Measurements from ENCODE around the gene TMEM179B. TPM values are rescaled to one million over a fixed set of nuclear protein-coding genes. Genes with fewer than 3 reads are reported as not detected.

The TMEM179B gene
- total and polyA plus RNA-seq, 2 of the 13 experiments (the other 11 are each of a cell fraction or from before 2014, with no cell fraction given) = 24.8 to 25.7 TPM

DNA sequence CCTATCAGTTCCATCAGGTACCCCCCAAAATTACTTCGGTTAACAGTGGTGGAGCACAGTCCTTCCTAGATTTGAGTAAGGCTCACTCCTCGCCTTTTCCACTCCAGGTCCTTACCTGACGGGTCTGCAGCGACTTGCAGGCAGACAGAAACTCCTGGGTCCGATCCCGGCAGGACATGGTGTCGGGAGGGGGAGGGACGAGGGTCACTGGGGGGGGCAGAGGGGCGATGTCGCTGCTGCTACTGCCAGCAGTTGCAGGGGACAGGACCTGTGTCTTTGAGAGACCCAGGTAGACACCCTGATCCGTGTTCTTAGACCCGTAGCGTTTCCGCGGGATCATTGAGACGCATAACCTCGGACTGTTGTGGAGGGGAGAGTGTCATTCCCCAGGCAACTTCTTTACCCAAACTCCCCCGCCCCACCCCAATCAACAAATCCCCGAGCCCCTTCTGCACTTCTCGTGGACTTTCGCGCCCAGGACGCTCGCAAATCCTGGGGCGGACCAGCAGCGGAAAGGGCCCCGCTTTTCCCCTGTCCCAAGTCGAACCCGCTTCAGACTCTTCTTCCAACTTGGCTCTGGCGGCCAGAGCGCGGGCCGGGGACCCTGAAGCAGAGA lies 43.8 kb downstream of the TMEM179B start (continued):
- TF ChIP-seq, protein P1, sequence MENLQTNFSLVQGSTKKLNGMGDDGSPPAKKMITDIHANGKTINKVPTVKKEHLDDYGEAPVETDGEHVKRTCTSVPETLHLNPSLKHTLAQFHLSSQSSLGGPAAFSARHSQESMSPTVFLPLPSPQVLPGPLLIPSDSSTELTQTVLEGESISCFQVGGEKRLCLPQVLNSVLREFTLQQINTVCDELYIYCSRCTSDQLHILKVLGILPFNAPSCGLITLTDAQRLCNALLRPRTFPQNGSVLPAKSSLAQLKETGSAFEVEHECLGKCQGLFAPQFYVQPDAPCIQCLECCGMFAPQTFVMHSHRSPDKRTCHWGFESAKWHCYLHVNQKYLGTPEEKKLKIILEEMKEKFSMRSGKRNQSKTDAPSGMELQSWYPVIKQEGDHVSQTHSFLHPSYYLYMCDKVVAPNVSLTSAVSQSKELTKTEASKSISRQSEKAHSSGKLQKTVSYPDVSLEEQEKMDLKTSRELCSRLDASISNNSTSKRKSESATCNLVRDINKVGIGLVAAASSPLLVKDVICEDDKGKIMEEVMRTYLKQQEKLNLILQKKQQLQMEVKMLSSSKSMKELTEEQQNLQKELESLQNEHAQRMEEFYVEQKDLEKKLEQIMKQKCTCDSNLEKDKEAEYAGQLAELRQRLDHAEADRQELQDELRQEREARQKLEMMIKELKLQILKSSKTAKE (CRISPR knock-in tag; IDR thresholded peaks at IDR 0.05; ENCODE audit: borderline replicate concordance) = no peak
- TF ChIP-seq ZNF562 (CRISPR knock-in tag; IDR thresholded peaks at IDR 0.05; ENCODE audit: borderline replicate concordance) = no peak
- TF ChIP-seq, protein P2, sequence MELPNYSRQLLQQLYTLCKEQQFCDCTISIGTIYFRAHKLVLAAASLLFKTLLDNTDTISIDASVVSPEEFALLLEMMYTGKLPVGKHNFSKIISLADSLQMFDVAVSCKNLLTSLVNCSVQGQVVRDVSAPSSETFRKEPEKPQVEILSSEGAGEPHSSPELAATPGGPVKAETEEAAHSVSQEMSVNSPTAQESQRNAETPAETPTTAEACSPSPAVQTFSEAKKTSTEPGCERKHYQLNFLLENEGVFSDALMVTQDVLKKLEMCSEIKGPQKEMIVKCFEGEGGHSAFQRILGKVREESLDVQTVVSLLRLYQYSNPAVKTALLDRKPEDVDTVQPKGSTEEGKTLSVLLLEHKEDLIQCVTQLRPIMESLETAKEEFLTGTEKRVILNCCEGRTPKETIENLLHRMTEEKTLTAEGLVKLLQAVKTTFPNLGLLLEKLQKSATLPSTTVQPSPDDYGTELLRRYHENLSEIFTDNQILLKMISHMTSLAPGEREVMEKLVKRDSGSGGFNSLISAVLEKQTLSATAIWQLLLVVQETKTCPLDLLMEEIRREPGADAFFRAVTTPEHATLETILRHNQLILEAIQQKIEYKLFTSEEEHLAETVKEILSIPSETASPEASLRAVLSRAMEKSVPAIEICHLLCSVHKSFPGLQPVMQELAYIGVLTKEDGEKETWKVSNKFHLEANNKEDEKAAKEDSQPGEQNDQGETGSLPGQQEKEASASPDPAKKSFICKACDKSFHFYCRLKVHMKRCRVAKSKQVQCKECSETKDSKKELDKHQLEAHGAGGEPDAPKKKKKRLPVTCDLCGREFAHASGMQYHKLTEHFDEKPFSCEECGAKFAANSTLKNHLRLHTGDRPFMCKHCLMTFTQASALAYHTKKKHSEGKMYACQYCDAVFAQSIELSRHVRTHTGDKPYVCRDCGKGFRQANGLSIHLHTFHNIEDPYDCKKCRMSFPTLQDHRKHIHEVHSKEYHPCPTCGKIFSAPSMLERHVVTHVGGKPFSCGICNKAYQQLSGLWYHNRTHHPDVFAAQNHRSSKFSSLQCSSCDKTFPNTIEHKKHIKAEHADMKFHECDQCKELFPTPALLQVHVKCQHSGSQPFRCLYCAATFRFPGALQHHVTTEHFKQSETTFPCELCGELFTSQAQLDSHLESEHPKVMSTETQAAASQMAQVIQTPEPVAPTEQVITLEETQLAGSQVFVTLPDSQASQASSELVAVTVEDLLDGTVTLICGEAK (IDR thresholded peaks at IDR 0.05) = no peak
- TF ChIP-seq, protein P2 (CRISPR knock-in tag; IDR thresholded peaks at IDR 0.05) = no peak
- TF ChIP-seq, protein P3, sequence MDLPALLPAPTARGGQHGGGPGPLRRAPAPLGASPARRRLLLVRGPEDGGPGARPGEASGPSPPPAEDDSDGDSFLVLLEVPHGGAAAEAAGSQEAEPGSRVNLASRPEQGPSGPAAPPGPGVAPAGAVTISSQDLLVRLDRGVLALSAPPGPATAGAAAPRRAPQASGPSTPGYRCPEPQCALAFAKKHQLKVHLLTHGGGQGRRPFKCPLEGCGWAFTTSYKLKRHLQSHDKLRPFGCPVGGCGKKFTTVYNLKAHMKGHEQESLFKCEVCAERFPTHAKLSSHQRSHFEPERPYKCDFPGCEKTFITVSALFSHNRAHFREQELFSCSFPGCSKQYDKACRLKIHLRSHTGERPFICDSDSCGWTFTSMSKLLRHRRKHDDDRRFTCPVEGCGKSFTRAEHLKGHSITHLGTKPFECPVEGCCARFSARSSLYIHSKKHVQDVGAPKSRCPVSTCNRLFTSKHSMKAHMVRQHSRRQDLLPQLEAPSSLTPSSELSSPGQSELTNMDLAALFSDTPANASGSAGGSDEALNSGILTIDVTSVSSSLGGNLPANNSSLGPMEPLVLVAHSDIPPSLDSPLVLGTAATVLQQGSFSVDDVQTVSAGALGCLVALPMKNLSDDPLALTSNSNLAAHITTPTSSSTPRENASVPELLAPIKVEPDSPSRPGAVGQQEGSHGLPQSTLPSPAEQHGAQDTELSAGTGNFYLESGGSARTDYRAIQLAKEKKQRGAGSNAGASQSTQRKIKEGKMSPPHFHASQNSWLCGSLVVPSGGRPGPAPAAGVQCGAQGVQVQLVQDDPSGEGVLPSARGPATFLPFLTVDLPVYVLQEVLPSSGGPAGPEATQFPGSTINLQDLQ (CRISPR knock-in tag; IDR thresholded peaks at IDR 0.05) = no peak
- TF ChIP-seq HNRNPLL (IDR thresholded peaks at IDR 0.05; ENCODE audit: low read depth, low read length, poor library complexity, severe bottlenecking) = peak; percentile 26
- TF ChIP-seq FOXA3 (CRISPR knock-in tag; IDR thresholded peaks at IDR 0.05) = peak; percentile 9; the same call in 1 of the 2 replicates
- TF ChIP-seq GZF1 (CRISPR knock-in tag; IDR thresholded peaks at IDR 0.05) = no peak
- TF ChIP-seq, protein P4, sequence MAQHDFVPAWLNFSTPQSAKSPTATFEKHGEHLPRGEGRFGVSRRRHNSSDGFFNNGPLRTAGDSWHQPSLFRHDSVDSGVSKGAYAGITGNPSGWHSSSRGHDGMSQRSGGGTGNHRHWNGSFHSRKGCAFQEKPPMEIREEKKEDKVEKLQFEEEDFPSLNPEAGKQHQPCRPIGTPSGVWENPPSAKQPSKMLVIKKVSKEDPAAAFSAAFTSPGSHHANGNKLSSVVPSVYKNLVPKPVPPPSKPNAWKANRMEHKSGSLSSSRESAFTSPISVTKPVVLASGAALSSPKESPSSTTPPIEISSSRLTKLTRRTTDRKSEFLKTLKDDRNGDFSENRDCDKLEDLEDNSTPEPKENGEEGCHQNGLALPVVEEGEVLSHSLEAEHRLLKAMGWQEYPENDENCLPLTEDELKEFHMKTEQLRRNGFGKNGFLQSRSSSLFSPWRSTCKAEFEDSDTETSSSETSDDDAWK (CRISPR knock-in tag; IDR thresholded peaks at IDR 0.05) = no peak
- TF ChIP-seq HOXD1 (CRISPR knock-in tag; IDR thresholded peaks at IDR 0.05) = no peak
- TF ChIP-seq SATB2 (CRISPR knock-in tag; IDR thresholded peaks at IDR 0.05) = no peak
- TF ChIP-seq ZNF672 (CRISPR knock-in tag; IDR thresholded peaks at IDR 0.05) = no peak
- no peak for TF ChIP-seq FOXK1 (CRISPR knock-in tag; IDR thresholded peaks at IDR 0.05; ENCODE audit: borderline replicate concordance, low read depth)
- TF ChIP-seq KMT2B (CRISPR knock-in tag; IDR thresholded peaks at IDR 0.05) = no peak
- no peak for TF ChIP-seq ZNF549 (CRISPR knock-in tag; IDR thresholded peaks at IDR 0.05)
